Stimulated activated effector memory CD8-positive, alpha-beta T cell treated with anti-CD3 and anti-CD28 coated beads, Interleukin-12 subunit alpha, Interleukin-12 subunit beta, amount 100 ng/mL, for 72 hours (primary cell): ENCODE data around the gene TOP1.
"Not testable (repeated sequence)": the region's sequence is repeated elsewhere in the genome, so short reads cannot be mapped to it uniquely, and the experiment has no call there.

Experiments used
- ATAC-seq: fragments of 150-1000 bp; cut with Tn5 transposase; 2 replicates; pipeline ENCODE4 v1.10.0; 2021
- DNase-seq, 2 donors: peaks; one replicate each; pipeline ENCODE4 v3.0.0; 2021 to 2022; ENCODE audit warnings: low spot score in 2 of 2
- H3K27ac Mint-ChIP-seq: one replicate; pipeline ENCODE4 v1.8.0; 2022; ENCODE audit warnings: mild to moderate bottlenecking, mixed read lengths
- H3K36me3 Mint-ChIP-seq: one replicate; pipeline ENCODE4 v1.8.0; 2022; ENCODE audit warnings: mild to moderate bottlenecking, mixed read lengths
- H3K4me1 Mint-ChIP-seq: one replicate; pipeline ENCODE4 v1.8.0; 2022; ENCODE audit warnings: mixed read lengths
- H3K4me3 Mint-ChIP-seq: one replicate; pipeline ENCODE4 v1.8.0; 2022; ENCODE audit warnings: mild to moderate bottlenecking, mixed read lengths
- H3K9me3 Mint-ChIP-seq: one replicate; pipeline ENCODE4 v1.8.0; 2022; ENCODE audit warnings: mixed read lengths

Gene TOP1

GRCh38 chr20:40997116-40997515, 31.5 kb upstream of the TOP1 start:
- no peak overlapping the region for H3K27ac Mint-ChIP-seq
- H3K4me1 Mint-ChIP-seq = no peaks in the 10 kb centered on the region
- DNase-seq (peak in 1 of 2 donors; percentile 42), ATAC-seq (no peak)
- H3K9me3 Mint-ChIP-seq = no peaks in the 10 kb centered on the region
- H3K36me3 Mint-ChIP-seq = no peaks in the 10 kb centered on the region
- H3K4me3 Mint-ChIP-seq = no peak overlapping the region

- Mint-ChIP-seq H3K36me3 (no peaks in the 10 kb centered on the region), H3K4me1 (peaks cover 21% of the 10 kb centered on the region), H3K27ac (no peak overlapping the region), H3K9me3 (no peaks in the 10 kb centered on the region), H3K4me3 (no peak overlapping the region)
- DNase-seq (no peak), ATAC-seq (no peak)
Measured at GRCh38 chr20:40999841-41000240, 28.8 kb upstream of the TOP1 start.

GRCh38 chr20:41000628-41001027, 28.0 kb upstream of the TOP1 start:
- no peak for DNase-seq
- H3K27ac Mint-ChIP-seq = no peak overlapping the region
- no peaks in the 10 kb centered on the region for H3K36me3 Mint-ChIP-seq
- peaks cover 29% of the 10 kb centered on the region for H3K4me1 Mint-ChIP-seq
- ATAC-seq = no peak
- H3K9me3 Mint-ChIP-seq = no peaks in the 10 kb centered on the region
- no peak overlapping the region for H3K4me3 Mint-ChIP-seq

DNA sequence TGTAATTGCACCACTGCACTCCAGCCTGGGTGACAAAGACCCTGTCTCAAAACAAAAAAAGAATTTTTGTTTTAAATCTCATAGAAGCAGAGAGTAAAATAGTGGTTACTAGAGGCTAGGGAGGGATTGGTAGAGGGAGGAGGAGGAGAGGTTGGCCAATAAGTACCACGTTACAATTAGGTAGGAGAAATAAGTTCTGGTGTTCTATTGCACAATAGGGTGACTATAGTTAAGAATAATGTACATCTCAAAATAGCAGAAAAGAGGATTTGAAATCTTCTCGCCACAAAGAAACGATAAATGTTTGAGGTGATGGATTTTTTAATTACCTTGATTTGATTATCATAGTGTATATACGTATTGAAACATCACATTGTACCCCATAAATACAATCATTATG, 27.1 kb upstream of the TOP1 start:
- Mint-ChIP-seq H3K4me1 (peaks cover 34% of the 10 kb centered on the region), H3K27ac (no peak overlapping the region), H3K9me3 (no peaks in the 10 kb centered on the region), H3K36me3 (no peaks in the 10 kb centered on the region), H3K4me3 (no peak overlapping the region)
- ATAC-seq (no peak), DNase-seq (no peak)

- no peak for ATAC-seq
- Mint-ChIP-seq H3K9me3 (no peaks in the 10 kb centered on the region), H3K36me3 (no peaks in the 10 kb centered on the region)
Measured at GRCh38 chr20:41002842-41003142, 25.8 kb upstream of the TOP1 start.

DNA sequence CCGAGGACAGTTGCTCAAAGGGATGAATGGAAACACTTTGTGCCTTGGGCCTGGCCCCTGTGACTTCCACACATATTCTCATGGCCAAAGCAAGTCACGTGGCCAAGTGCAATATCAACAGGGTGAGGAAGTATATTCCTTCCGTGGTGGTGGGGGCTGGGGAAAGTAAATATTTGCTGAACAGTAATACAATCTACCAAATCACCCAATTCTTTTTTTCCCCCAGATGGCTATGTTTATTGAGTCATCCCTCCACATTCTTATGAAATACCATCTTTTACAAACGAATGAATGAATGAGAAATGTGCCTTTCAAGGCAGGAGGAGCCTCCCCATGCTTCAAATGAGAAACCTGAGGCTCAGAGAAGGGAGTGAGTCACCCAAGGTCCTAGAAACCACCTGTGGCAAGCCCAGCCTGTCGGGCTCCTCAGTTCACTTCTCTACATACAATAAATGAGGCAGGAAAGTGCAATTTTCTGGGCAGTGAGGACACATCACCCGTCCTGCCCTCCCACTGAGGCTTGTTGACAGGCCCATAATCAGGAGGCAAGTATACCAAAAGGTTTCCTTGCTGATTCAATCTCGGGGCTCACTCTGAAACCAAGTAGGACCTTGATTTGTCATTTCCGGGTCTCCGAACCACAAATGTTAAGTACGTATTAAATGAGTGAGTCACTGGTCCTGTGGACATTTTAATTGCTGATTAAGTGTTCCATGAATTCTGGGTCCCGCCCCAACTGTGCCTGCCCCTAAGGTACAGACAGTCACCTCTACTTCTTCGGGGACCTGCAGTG, 25.3 kb upstream of the TOP1 start:
- ATAC-seq = peak; percentile 95
- Mint-ChIP-seq H3K27ac (peak overlapping the region; percentile 94), H3K36me3 (no peaks in the 10 kb centered on the region), H3K9me3 (no peaks in the 10 kb centered on the region), H3K4me1 (peaks cover 47% of the 10 kb centered on the region), H3K4me3 (peak overlapping the region; percentile 63)
- peak; percentile 55 to 88 for DNase-seq

More at GRCh38 chr20:41002842-41003142, 25.8 kb upstream of the TOP1 start:
- peaks cover 42% of the 10 kb centered on the region for H3K4me1 Mint-ChIP-seq
- H3K4me3 Mint-ChIP-seq = peak overlapping the region; percentile 63
- H3K27ac Mint-ChIP-seq = peak overlapping the region; percentile 94
- DNase-seq = no peak

- H3K4me1 Mint-ChIP-seq = peaks cover 52% of the 10 kb centered on the region
- not testable (repeated sequence) for ATAC-seq, H3K9me3 Mint-ChIP-seq, H3K36me3 Mint-ChIP-seq, DNase-seq
- H3K4me3 Mint-ChIP-seq = peak overlapping the region; percentile 63
- H3K27ac Mint-ChIP-seq = peak overlapping the region; percentile 94
Measured at GRCh38 chr20:41003936-41004294, 24.7 kb upstream of the TOP1 start.

- DNase-seq (no peak), ATAC-seq (no peak)
- Mint-ChIP-seq H3K4me3 (no peak overlapping the region), H3K27ac (peak overlapping the region; percentile 94), H3K36me3 (no peaks in the 10 kb centered on the region), H3K9me3 (no peaks in the 10 kb centered on the region), H3K4me1 (peaks cover 54% of the 10 kb centered on the region)
Measured at GRCh38 chr20:41004531-41005360, 23.9 kb upstream of the TOP1 start.

GRCh38 chr20:41005361-41005729, 23.3 kb upstream of the TOP1 start:
- Mint-ChIP-seq H3K4me1 (peaks cover 57% of the 10 kb centered on the region), H3K9me3 (no peaks in the 10 kb centered on the region), H3K4me3 (no peak overlapping the region), H3K36me3 (no peaks in the 10 kb centered on the region), H3K27ac (no peak overlapping the region)
- ATAC-seq (no peak), DNase-seq (no peak)

DNA sequence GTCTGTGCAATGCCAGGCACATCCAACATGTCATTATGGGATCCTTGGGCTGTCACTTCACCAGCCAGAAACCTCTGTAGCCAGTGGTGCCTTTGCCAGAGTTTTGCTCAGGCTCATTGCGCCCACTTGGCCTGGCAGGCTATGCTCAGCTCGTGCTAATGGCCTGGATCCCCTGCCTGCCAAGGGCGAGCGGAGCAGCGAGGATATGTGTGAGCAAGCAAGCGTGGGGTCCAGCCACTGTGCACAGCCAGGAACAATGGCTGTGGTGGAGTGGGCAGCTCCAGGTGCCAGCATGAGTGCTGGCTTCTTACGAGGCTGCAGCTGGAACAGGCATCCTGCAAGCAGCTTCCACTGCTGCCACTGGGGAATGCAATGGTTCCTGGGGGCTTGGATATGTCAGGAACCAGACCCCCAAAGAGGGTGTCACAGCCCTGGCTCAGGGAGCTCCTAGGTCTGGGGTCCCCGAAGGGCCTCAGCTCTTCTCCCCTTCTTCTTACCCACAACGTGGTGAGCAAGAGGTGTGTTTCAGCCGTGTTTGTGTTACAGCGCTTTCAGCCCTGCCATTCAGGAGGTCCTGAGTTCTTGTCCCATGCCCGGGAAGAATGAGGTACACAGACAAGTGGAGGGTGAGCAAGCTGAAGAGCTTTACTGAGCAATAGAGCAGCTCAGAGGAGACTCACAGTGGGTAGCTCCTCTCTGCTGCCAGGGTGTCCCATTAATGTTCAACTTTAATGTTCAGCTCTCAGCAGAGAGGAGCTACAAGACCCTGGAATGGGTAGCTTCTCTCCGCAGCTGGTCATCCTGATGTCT, 22.3 kb upstream of the TOP1 start:
- DNase-seq (no peak), ATAC-seq (no peak)
- Mint-ChIP-seq H3K9me3 (no peaks in the 10 kb centered on the region), H3K27ac (no peak overlapping the region), H3K4me3 (no peak overlapping the region), H3K4me1 (peaks cover 58% of the 10 kb centered on the region), H3K36me3 (no peaks in the 10 kb centered on the region)

- Mint-ChIP-seq H3K9me3 (no peaks in the 10 kb centered on the region), H3K4me1 (peaks cover 64% of the 10 kb centered on the region), H3K27ac (no peak overlapping the region), H3K4me3 (no peak overlapping the region), H3K36me3 (no peaks in the 10 kb centered on the region)
- no peak for DNase-seq
- no peak for ATAC-seq
Measured at GRCh38 chr20:41006936-41007474, 21.6 kb upstream of the TOP1 start.

DNA sequence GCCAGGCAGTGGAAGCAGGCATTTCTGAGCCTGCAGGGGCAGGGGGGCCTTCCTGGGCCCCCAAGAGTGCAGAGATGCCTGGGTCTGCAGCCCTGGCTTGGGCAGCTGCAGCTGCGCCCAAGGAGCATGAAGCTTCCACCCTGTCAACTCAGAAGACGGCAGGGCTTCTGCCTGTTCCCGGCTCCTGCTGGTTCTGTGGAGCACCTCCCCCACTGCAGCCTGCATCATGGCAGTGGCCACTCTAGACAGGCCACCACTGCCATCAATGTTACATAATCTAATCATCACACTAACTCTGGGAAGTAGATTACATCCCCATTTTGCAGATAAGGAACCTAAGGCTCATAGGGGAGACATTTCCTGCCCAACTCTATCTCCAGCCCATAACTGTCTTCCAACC, 21.1 kb upstream of the TOP1 start:
- Mint-ChIP-seq H3K4me3 (no peak overlapping the region), H3K9me3 (no peaks in the 10 kb centered on the region), H3K36me3 (no peaks in the 10 kb centered on the region), H3K4me1 (peaks cover 69% of the 10 kb centered on the region), H3K27ac (peak overlapping the region; percentile 90)
- DNase-seq (no peak), ATAC-seq (no peak)

DNA sequence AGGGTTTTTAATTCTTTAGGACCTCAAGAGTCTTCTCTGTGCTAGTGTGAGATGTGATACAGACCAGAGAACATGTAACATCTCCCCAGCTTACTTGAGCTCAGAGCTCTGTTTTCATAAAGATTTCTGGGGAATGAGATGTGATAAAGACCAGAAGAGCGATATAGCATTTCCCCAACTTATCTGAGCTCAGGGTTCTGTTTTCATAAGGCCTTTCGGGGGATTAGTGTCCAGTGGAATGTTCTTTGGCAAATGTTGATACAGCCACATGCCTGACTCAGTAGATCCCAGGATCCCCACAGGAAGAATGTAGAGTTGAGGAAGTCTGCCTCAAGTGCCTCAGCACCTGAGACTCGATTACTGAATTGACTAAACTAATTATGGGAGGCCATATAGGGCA, 18.7 kb upstream of the TOP1 start:
- Mint-ChIP-seq H3K4me3 (no peak overlapping the region), H3K36me3 (no peaks in the 10 kb centered on the region), H3K4me1 (peaks cover 52% of the 10 kb centered on the region), H3K27ac (no peak overlapping the region), H3K9me3 (no peaks in the 10 kb centered on the region)
- ATAC-seq (no peak), DNase-seq (no peak)

DNA sequence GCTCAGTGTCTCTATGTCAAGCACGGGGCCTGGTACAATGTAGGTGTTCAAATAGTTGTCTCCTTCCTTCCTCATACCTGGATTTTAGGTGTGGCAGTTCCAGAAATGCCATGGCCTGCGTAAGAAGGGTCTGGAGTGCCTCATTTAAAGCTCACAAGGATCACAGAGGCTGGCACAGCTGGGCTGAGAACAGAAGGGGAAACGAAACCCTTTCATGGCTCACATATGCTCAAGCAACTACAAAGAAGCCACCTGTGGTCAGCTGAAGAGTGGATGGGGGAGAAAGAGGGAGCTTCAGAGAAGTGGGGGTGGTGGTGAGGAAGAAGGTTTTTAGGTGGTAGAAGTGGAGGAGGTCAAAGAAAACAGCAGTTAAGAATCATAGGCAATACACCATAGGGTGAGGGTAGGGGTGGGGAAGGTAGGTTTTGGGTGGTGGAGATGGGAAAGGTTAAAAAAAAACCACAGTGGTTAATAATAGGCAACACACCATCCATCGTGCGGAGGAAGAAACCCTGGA, 17.0 kb upstream of the TOP1 start:
- H3K27ac Mint-ChIP-seq = peak overlapping the region; percentile 73
- peaks cover 40% of the 10 kb centered on the region for H3K4me1 Mint-ChIP-seq
- peak overlapping the region; percentile 29 for H3K4me3 Mint-ChIP-seq
- no peaks in the 10 kb centered on the region for H3K36me3 Mint-ChIP-seq
- ATAC-seq (peak; percentile 70), DNase-seq (no peak)
- H3K9me3 Mint-ChIP-seq = no peaks in the 10 kb centered on the region

DNA sequence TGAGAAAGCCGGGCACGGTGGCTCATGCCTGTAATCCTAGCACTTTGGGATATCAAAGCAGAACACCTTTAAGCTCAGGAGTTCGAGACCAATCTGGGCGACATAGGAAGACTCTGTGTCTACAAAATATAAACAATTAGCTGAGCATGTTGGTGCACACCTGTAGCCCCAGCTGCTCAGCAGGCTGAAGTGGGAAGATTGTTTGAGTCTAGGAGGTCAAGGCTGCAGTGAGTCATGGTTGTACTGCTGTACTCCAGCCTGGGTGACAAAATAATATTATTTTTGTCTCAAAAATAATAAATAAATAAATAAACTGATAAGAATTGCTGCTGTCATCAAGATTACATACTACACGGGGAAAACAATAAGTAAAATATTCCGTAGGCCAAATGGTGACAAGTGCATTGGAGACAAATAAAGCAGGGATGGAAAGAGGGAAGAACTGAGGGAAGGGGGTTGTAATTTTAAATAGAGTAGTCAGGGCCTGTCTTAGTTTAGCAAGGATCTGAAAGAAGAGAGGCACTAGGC, 14.0 kb upstream of the TOP1 start:
- Mint-ChIP-seq H3K4me1 (peaks cover 22% of the 10 kb centered on the region), H3K9me3 (no peaks in the 10 kb centered on the region), H3K4me3 (no peak overlapping the region), H3K36me3 (no peaks in the 10 kb centered on the region), H3K27ac (no peak overlapping the region)
- no peak for ATAC-seq
- DNase-seq = no peak
